Panc1 (cell line): ENCODE results near the gene VDR. TPM values are rescaled to one million over a fixed set of nuclear protein-coding genes. Genes with fewer than 3 reads are reported as not detected.
A peak's percentile ranks its signal among the peaks of the same experiment; 100 is the strongest.

ENCODE experiments used
- ATAC-seq: fragments of 200-7000 bp; cut with Tn5 transposase; 2 replicates; pipeline ENCODE4 v1.9.1; 2020; ENCODE audit warnings: mild to moderate bottlenecking, moderate library complexity
- Bru-seq: library from RNA; stranded (reverse); fragments of 400-500 nt; gene quantifications from one replicate; lab custom pipeline; 2021; lab: Mats Ljungman, UMichigan
- BruChase-seq, 2 experiments: library from RNA; stranded (reverse); fragments of 400-500 nt; gene quantifications; one replicate each; lab custom pipeline; 2021; lab: Mats Ljungman, UMichigan
- BruUV-seq: library from RNA; stranded (reverse); fragments of 400-500 nt; replicated peaks from 2 replicates; lab custom pipeline; 2021; lab: Mats Ljungman, UMichigan
- CTCF ChIA-PET: fragments of 300-600 bp; sonication (Branson Sonifier 250); formaldehyde crosslinking; loops from one replicate; lab custom pipeline; 2022; ENCODE audit warnings: antibody characterized with exemption; lab: Charles Lee
- POLR2A ChIA-PET: fragments of 300-600 bp; sonication (Branson Sonifier 250); formaldehyde crosslinking; loops from one replicate; lab custom pipeline; 2022; ENCODE audit warnings: antibody characterized with exemption; lab: Charles Lee
- DNase-seq: peaks from one replicate; pipeline ENCODE4 v3.0.0-alpha.2; 2010; ENCODE audit warnings: low read depth, low spot score
- H3K27ac ChIP-seq: 2 replicates; pipeline ENCODE4 v1.5.1; 2011; ENCODE audit warnings: mild to moderate bottlenecking, low read length, inconsistent platforms
- H3K27me3 ChIP-seq: fragments of 200-500 bp; sonication (Bioruptor generic); 2 replicates; pipeline ENCODE4 v1.6.0; 2014; ENCODE audit warnings: low read length, inconsistent platforms; ENCODE audit not compliant: control insufficient read depth, insufficient read depth
- H3K36me3 ChIP-seq: fragments of 200-500 bp; sonication (Bioruptor generic); 2 replicates; pipeline ENCODE4 v1.5.1; 2014; ENCODE audit warnings: inconsistent platforms, mild to moderate bottlenecking, low read length, moderate library complexity; ENCODE audit not compliant: control insufficient read depth, insufficient read depth
- H3K4me1 ChIP-seq: 2 replicates; pipeline ENCODE4 v1.5.1; 2011; ENCODE audit warnings: inconsistent platforms, mild to moderate bottlenecking, low read length, moderate library complexity; ENCODE audit not compliant: control insufficient read depth, insufficient read depth
- H3K4me3 ChIP-seq, 2 experiments: 2 replicates each; pipeline ENCODE4 v1.5.1; 2011 to 2012; ENCODE audit warnings: low read depth in 2 of 2, low read length in 2 of 2, mild to moderate bottlenecking in 2 of 2, inconsistent platforms in 1 of 2, moderate library complexity in 1 of 2
- H3K9me3 ChIP-seq: fragments of 200-500 bp; sonication (Bioruptor generic); 2 replicates; pipeline ENCODE4 v1.5.1; 2014; ENCODE audit warnings: low read depth, mild to moderate bottlenecking, inconsistent platforms, low read length, moderate library complexity; ENCODE audit not compliant: control insufficient read depth, insufficient read depth
- POLR2AphosphoS5 ChIP-seq: IDR thresholded peaks from 2 replicates; pipeline ENCODE4 v1.6.1; 2012; ENCODE audit warnings: mild to moderate bottlenecking, low read depth, low read length, moderate library complexity
- REST ChIP-seq, 2 experiments: IDR thresholded peaks; 2 replicates each; pipeline ENCODE4 v1.6.1; 2011 to 2012; ENCODE audit warnings: low read depth in 2 of 2, control low read depth in 1 of 2, low read length in 1 of 2, mild to moderate bottlenecking in 1 of 2, moderate library complexity in 1 of 2; ENCODE audit not compliant: insufficient read depth in 1 of 2
- SIN3A ChIP-seq: IDR thresholded peaks from 2 replicates; pipeline ENCODE4 v1.6.1; 2012; ENCODE audit warnings: low read depth, mild to moderate bottlenecking, low read length, moderate library complexity, borderline replicate concordance; ENCODE audit not compliant: insufficient read depth
- TCF7L2 ChIP-seq: IDR thresholded peaks from 2 replicates; pipeline ENCODE4 v1.6.1; 2011; ENCODE audit warnings: mild to moderate bottlenecking, low read depth, low read length, inconsistent platforms
- in situ Hi-C: cut with HindIII; loops from 2 replicates; pipeline ENCODE4 v1.10.0; 2016; ENCODE audit warnings: low sequenced_read_pairs, low pct_unique_long_range_greater_than_20kb
- intact Hi-C: fragments of 100-400 bp; cut with micrococcal nuclease; formaldehyde crosslinking; loops from one replicate; pipeline ENCODE4 v1.10.0; 2022; ENCODE audit not compliant: unreplicated experiment
- long read RNA-seq: library from polyadenylated mRNA; unstranded; transcript quantifications from one replicate; pipeline ENCODE4 v2.0.0, GENCODE V29; 2021; ENCODE audit not compliant: unreplicated experiment
- polyA plus RNA-seq: library from polyadenylated mRNA; unstranded; fragments of >200 nt; gene quantifications from one replicate; pipeline ENCODE4 v1.2.1, GENCODE V29; 2012; ENCODE audit warnings: missing spikeins; ENCODE audit not compliant: insufficient read length
- total RNA-seq: library from RNA; stranded (reverse); gene quantifications from one replicate; pipeline ENCODE4 v1.2.1, GENCODE V29; 2021; ENCODE audit not compliant: unreplicated experiment
- TF ChIP-seq, protein P1 (sequence below): fragments of 450-650 bp; IDR thresholded peaks from 2 replicates; pipeline ENCODE4 v1.5.1; 2017; ENCODE audit warnings: mild to moderate bottlenecking

Gene VDR
- total RNA-seq (3.0 TPM), Bru-seq, nascent RNA (percentile 31 among the genes with signal in this experiment), BruChase-seq, experiment 1, labeled RNA remaining after a 2-hour chase (percentile 32 among the genes with signal in this experiment), BruChase-seq, experiment 2, labeled RNA remaining after a 6-hour chase (percentile 32 among the genes with signal in this experiment)
- polyA plus RNA-seq: 1.4 TPM
- long read RNA-seq, partial matches to known transcripts: 2 of 7 reads
- long read RNA-seq, other reads (novel, unspliced or antisense): 5 of 7 reads

DNA sequence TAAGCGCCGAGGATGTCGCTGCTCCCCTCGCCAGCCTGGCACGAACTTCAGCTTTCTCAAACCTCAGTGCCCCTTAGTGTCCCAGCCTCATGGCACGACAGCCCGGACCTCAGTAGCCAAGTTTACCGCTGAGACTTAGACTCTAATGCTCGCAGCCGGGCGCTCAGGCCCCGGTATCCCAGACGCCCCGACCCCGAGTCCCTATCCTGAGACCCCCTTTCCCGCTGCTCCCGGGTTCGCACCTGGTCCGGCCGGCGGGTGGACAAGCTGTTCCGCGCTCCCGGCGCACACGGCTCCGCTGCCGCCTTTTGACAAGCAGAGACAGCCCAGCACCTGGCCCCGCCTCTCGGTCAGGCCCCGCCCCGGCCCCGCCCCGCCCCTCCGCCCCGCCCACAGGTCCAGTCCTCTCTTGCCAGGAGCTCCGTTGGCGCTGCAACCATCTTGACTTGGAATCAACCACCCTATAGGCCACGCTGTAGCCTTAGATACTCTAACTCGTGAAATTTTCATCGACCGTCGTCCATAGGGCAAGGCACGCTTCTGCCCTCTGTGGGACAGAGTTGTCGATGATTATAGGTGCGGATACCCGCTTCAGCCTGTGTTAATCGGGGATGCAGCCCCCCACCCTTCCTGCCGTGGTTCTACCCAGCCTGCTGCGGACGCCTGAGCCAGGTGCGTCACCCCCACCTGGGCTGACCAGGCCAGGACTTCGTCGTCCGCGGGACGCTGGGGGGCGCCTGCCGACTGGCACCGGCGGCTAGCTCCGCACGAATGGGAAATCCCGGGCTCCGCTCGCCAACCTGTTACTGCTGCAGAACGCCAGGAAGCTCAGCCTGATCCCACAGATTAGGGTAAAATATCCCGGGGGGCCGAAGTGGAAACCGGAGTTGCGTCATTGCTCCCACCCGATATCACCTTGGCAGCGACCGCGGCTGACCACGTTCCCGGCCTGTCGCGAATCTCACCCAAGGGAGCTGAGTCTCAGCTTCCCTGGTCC lies at the start of gene VDR:
Gene VDR, minus strand, starts transcription at position 282 of the 997 bp plus-strand sequence. CDS start 25,881 bp downstream, outside the sequence.
- DNase-seq (peak; percentile 50), ATAC-seq (peak; percentile 86)
- intact Hi-C loops (no loop called here), in situ Hi-C loops (no loop called here)
- Histone ChIP-seq H3K4me3 (peak within 1 kb of the TSS; percentile 49 to 69), H3K27me3 (peaks cover 18% of the 10 kb centered on the region), H3K4me1 (peaks cover 10% of the 10 kb centered on the region; the same call in 1 of the 2 replicates), H3K27ac (peak within 1 kb of the TSS; percentile 51; the same call in 1 of the 2 replicates), H3K9me3 (no peaks in the 10 kb centered on the region), H3K36me3 (no peaks in the 10 kb centered on the region)
- no TSS peak for BruUV-seq
- CTCF ChIA-PET: interaction anchor here (0.6 to 1.7 kb wide), 5 partner anchors 8 to 572 kb away, joined by 3 to 9 read pairs (median 4); no protein-coding TSS in a partner anchor
- TF ChIP-seq TCF7L2 (no peak), POLR2AphosphoS5 (no peak), REST (IDR thresholded peaks at IDR 0.05; ENCODE audit: insufficient read depth in 1 of 2, low read depth in 2 of 2, low read length in 1 of 2) (no peak)
- TF ChIP-seq, protein P1, sequence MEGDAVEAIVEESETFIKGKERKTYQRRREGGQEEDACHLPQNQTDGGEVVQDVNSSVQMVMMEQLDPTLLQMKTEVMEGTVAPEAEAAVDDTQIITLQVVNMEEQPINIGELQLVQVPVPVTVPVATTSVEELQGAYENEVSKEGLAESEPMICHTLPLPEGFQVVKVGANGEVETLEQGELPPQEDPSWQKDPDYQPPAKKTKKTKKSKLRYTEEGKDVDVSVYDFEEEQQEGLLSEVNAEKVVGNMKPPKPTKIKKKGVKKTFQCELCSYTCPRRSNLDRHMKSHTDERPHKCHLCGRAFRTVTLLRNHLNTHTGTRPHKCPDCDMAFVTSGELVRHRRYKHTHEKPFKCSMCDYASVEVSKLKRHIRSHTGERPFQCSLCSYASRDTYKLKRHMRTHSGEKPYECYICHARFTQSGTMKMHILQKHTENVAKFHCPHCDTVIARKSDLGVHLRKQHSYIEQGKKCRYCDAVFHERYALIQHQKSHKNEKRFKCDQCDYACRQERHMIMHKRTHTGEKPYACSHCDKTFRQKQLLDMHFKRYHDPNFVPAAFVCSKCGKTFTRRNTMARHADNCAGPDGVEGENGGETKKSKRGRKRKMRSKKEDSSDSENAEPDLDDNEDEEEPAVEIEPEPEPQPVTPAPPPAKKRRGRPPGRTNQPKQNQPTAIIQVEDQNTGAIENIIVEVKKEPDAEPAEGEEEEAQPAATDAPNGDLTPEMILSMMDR: peak; percentile 81
- POLR2A ChIA-PET: interaction anchor here (0.6 kb wide), 1 partner anchor 881 kb away, joined by 4 read pairs; no protein-coding TSS in a partner anchor

DNA sequence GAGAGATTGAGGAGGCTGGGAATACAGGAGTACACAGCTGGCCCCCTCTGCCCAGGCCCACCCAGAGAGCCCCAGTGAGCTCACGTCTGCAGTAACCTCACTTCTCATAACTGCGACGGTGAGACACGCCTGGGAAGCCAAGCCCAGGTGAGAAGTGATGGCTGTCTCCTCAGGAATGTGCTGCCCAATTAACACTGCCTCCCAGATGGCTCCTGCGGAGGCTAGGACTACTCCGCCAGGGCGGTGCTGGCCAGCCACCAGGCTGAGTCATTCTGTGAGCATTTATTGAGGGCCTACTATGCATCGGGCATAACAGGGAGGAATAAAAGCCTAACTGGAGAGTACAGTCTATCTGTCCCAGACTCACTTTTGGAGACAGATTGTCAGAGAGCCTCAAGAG lies 49.3 kb upstream of the VDR start:
- DNase-seq (no peak), ATAC-seq (no peak)
- peaks cover 3% of the 10 kb centered on the region; the same call in 1 of the 2 replicates for H3K27me3 ChIP-seq
- no peaks in the 10 kb centered on the region for H3K36me3 ChIP-seq
- in situ Hi-C loops (no loop called here), intact Hi-C loops (loop anchor here (10.0 kb wide), 1 partner anchor 211 kb away; no protein-coding TSS in a partner anchor)
- H3K27ac ChIP-seq: no peak overlapping the region
- CTCF ChIA-PET: interaction anchor here (0.6 to 0.8 kb wide), 2 partner anchors 10 to 116 kb away, joined by 3 read pairs; partner anchors contain the start of gene TMEM106C
- no TSS peak for BruUV-seq
- H3K9me3 ChIP-seq: no peaks in the 10 kb centered on the region
- TF ChIP-seq POLR2AphosphoS5 (no peak), REST (IDR thresholded peaks at IDR 0.05; ENCODE audit: insufficient read depth in 1 of 2, low read depth in 2 of 2, low read length in 1 of 2) (no peak), SIN3A (no peak), TCF7L2 (no peak)
- TF ChIP-seq, protein P1: no peak
- POLR2A ChIA-PET: interaction anchor here (0.6 kb wide), 1 partner anchor 8 kb away, joined by 3 read pairs; no protein-coding TSS in a partner anchor
- no peak overlapping the region for H3K4me3 ChIP-seq
- no peaks in the 10 kb centered on the region for H3K4me1 ChIP-seq
